Choroid plexus epithelial cell (primary cell): ENCODE results near the gene YBX2.

ENCODE experiments used
- DNase-seq: peaks from one replicate; pipeline ENCODE4 v3.0.0-alpha.2; 2010; ENCODE audit warnings: low read depth
- H3K4me3 ChIP-seq: 2 replicates; pipeline ENCODE4 v1.5.1; 2011; ENCODE audit warnings: low read depth, mild to moderate bottlenecking, control low read depth, low read length, moderate library complexity
- CTCF ChIP-seq: conservative IDR thresholded peaks from 2 replicates; pipeline ENCODE4 v1.5.1; 2011; ENCODE audit warnings: low read depth, mild to moderate bottlenecking, control low read depth, inconsistent platforms, low read length, moderate library complexity

Gene YBX2

GRCh38 chr17:7293816-7294613 lies 424 bp downstream of the YBX2 start:
- DNase-seq: no peak
- H3K4me3 ChIP-seq: no peak overlapping the region
- no peak for TF ChIP-seq CTCF

- DNase-seq: no peak
- H3K4me3 ChIP-seq: no peak overlapping the region
- TF ChIP-seq CTCF: no peak
Observed at GRCh38 chr17:7293159-7293558, 1.3 kb downstream of the YBX2 start.

GRCh38 chr17:7292729-7293128 lies 1.7 kb downstream of the YBX2 start:
- no peak for DNase-seq
- no peak for TF ChIP-seq CTCF
- H3K4me3 ChIP-seq: no peak overlapping the region

- H3K4me3 ChIP-seq: no peak overlapping the region
- no peak for TF ChIP-seq CTCF
- DNase-seq: no peak
Observed at GRCh38 chr17:7292194-7292593, 2.2 kb downstream of the YBX2 start.

GRCh38 chr17:7290685-7291084 lies 3.8 kb downstream of the YBX2 start:
- TF ChIP-seq CTCF: no peak
- no peak overlapping the region for H3K4me3 ChIP-seq
- DNase-seq: no peak

GRCh38 chr17:7290166-7290565 lies 4.3 kb downstream of the YBX2 start:
- no peak for DNase-seq
- no peak overlapping the region for H3K4me3 ChIP-seq
- TF ChIP-seq CTCF: no peak
